GM23248 (cell line): Measurements from ENCODE around the gene ELL2. TPM values are rescaled to one million over a fixed set of nuclear protein-coding genes. Genes with fewer than 3 reads are reported as not detected.

Experiments used
- DNase-seq: peaks from one replicate; pipeline ENCODE4 v3.0.0-alpha.2; 2015
- H2AFZ ChIP-seq: fragments of 200-600 bp; sonication (generic); 2 replicates; pipeline ENCODE4 v1.6.1; 2016; ENCODE audit warnings: antibody characterized with exemption
- H3F3A ChIP-seq: fragments of 200-600 bp; sonication (generic); 2 replicates; pipeline ENCODE4 v1.6.1; 2016; ENCODE audit warnings: mild to moderate bottlenecking, antibody characterized with exemption, mixed run types; ENCODE audit not compliant: insufficient read depth
- H3K27ac ChIP-seq: fragments of 200-600 bp; sonication (generic); 2 replicates; pipeline ENCODE4 v1.5.1; 2016; ENCODE audit warnings: mild to moderate bottlenecking
- H3K27me3 ChIP-seq: fragments of 200-600 bp; sonication (generic); replicated peaks from 2 replicates; pipeline ENCODE4 v1.6.1; 2016; ENCODE audit warnings: mild to moderate bottlenecking; ENCODE audit not compliant: insufficient read depth
- H3K36me3 ChIP-seq: fragments of 200-600 bp; sonication (generic); 2 replicates; pipeline ENCODE4 v1.6.1; 2016; ENCODE audit warnings: low read depth, mild to moderate bottlenecking
- H3K4me1 ChIP-seq: fragments of 200-600 bp; sonication (generic); 2 replicates; pipeline ENCODE4 v1.6.1; 2016; ENCODE audit warnings: mild to moderate bottlenecking; ENCODE audit not compliant: insufficient read depth
- H3K4me2 ChIP-seq: fragments of 200-600 bp; sonication (generic); one replicate; pipeline ENCODE4 v1.6.1; 2016; ENCODE audit warnings: mild to moderate bottlenecking; ENCODE audit not compliant: unreplicated experiment
- H3K4me3 ChIP-seq: fragments of 200-600 bp; sonication (generic); 2 replicates; pipeline ENCODE4 v1.5.1; 2016; ENCODE audit warnings: mild to moderate bottlenecking
- H3K79me2 ChIP-seq: fragments of 200-600 bp; sonication (generic); 2 replicates; pipeline ENCODE4 v1.6.1; 2016; ENCODE audit warnings: mild to moderate bottlenecking; ENCODE audit not compliant: insufficient read depth
- H3K9ac ChIP-seq: fragments of 200-600 bp; sonication (generic); 2 replicates; pipeline ENCODE4 v1.6.1; 2016; ENCODE audit warnings: mild to moderate bottlenecking
- H3K9me2 ChIP-seq: fragments of 200-600 bp; sonication (generic); 2 replicates; pipeline ENCODE4 v1.6.1; 2016; ENCODE audit warnings: mixed run types, mild to moderate bottlenecking, moderate library complexity; ENCODE audit not compliant: insufficient read depth
- H3K9me3 ChIP-seq: fragments of 200-600 bp; sonication (generic); one replicate; pipeline ENCODE4 v1.6.1; 2017; ENCODE audit warnings: low read depth
- H4K20me1 ChIP-seq: fragments of 200-600 bp; sonication (generic); 2 replicates; pipeline ENCODE4 v1.6.0; 2016; ENCODE audit not compliant: insufficient read depth
- EZH2 ChIP-seq: fragments of 200-600 bp; sonication (generic); IDR thresholded peaks from 2 replicates; pipeline ENCODE4 v1.6.1; 2018; ENCODE audit warnings: antibody characterized with exemption, mild to moderate bottlenecking; ENCODE audit not compliant: insufficient read depth, poor library complexity, severe bottlenecking
- EZH2phosphoT487 ChIP-seq: fragments of 200-600 bp; sonication (generic); IDR thresholded peaks from 2 replicates; pipeline ENCODE4 v1.6.1; 2018; ENCODE audit warnings: antibody characterized with exemption, moderate library complexity, mild to moderate bottlenecking, low read depth; ENCODE audit not compliant: insufficient read depth
- WGBS, 2 experiments: methylation state at CpG; one replicate each; pipeline ENCODE4 v1.1.6; 2015 to 2017; ENCODE audit warnings: low lambda C conversion rate in 2 of 2, low coverage in 1 of 2; ENCODE audit errors: missing lambda C conversion rate in 2 of 2; 5-methylcytosine and 5-hydroxymethylcytosine counted together
- in situ Hi-C: fragments of 300-500 bp; cut with MboI; formaldehyde crosslinking; loops from 2 replicates; pipeline ENCODE4 v1.15.0; 2020
- polyA plus RNA-seq: library from polyadenylated mRNA; unstranded; fragments of >200 nt; fragmentation: Nextera tagmentation; extraction: Ambion mirVana; gene quantifications from 2 replicates; pipeline ENCODE4 v1.2.1, GENCODE V29; 2016
- total RNA-seq: library from RNA; depleted of rRNA; stranded (reverse); fragments of >200 nt; shearing (Covaris generic); gene quantifications from 2 replicates; pipeline ENCODE4 v1.2.3, GENCODE V29; 2014

The ELL2 gene
- total and polyA plus RNA-seq, 2 experiments from 2014 or later = 159 to 243 TPM

GRCh38 chr5:95895771-95896170, 65.9 kb downstream of the ELL2 start:
- 95% methylated on average over 5 of the region's 5 CpGs for WGBS, 2 experiments
- Histone ChIP-seq H3K4me3 (no peak overlapping the region), H3K27me3 (no peaks in the 10 kb centered on the region), H3K79me2 (peaks cover 98% of the 10 kb centered on the region), H3K27ac (peak overlapping the region; percentile 46; the same call in 1 of the 2 replicates), H3K9me2 (no peaks in the 10 kb centered on the region), H2AFZ (no peak overlapping the region), H4K20me1 (no peaks in the 10 kb centered on the region; the same call in 1 of the 2 replicates), H3K9me3 (no peaks in the 10 kb centered on the region), H3K36me3 (peaks cover 100% of the 10 kb centered on the region), H3K4me1 (peaks cover 58% of the 10 kb centered on the region), H3K9ac (no peak overlapping the region), H3F3A (peaks cover 98% of the 10 kb centered on the region), H3K4me2 (peak overlapping the region; percentile 0)
- DNase-seq = no peak
- no peak for TF ChIP-seq EZH2
- no peak for TF ChIP-seq EZH2phosphoT487
- in situ Hi-C loops = no loop called here

- Histone ChIP-seq H3K9me2 (no peaks in the 10 kb centered on the region), H3K4me2 (peak overlapping the region; percentile 0), H3K4me3 (no peak overlapping the region), H4K20me1 (no peaks in the 10 kb centered on the region; the same call in 1 of the 2 replicates), H3K9ac (no peak overlapping the region), H3K79me2 (peaks cover 98% of the 10 kb centered on the region), H3F3A (peaks cover 98% of the 10 kb centered on the region), H3K27me3 (no peaks in the 10 kb centered on the region), H3K27ac (peak overlapping the region; percentile 46), H3K4me1 (peaks cover 52% of the 10 kb centered on the region), H2AFZ (no peak overlapping the region), H3K9me3 (no peaks in the 10 kb centered on the region), H3K36me3 (peaks cover 100% of the 10 kb centered on the region)
- in situ Hi-C loops = no loop called here
- whole genome bisulfite sequencing, 2 experiments = 88 to 95% methylated on average over 3 of the region's 3 CpGs
- no peak for TF ChIP-seq EZH2phosphoT487
- TF ChIP-seq EZH2 = no peak
- no peak for DNase-seq
Measured at GRCh38 chr5:95895251-95895650, 66.4 kb downstream of the ELL2 start.

- peak; percentile 65 for DNase-seq
- Histone ChIP-seq H3K36me3 (peaks cover 100% of the 10 kb centered on the region), H2AFZ (no peak overlapping the region), H3K9ac (no peak overlapping the region), H3K4me3 (no peak overlapping the region), H3K27ac (peak overlapping the region; percentile 46; the same call in 1 of the 2 replicates), H3K9me3 (no peaks in the 10 kb centered on the region), H3K9me2 (no peaks in the 10 kb centered on the region), H3K4me1 (peaks cover 30% of the 10 kb centered on the region), H3K27me3 (no peaks in the 10 kb centered on the region), H4K20me1 (peaks cover 8% of the 10 kb centered on the region; the same call in 1 of the 2 replicates), H3K4me2 (no peak overlapping the region), H3K79me2 (peaks cover 98% of the 10 kb centered on the region), H3F3A (peaks cover 98% of the 10 kb centered on the region)
- in situ Hi-C loops = no loop called here
- WGBS, 2 experiments = 98 to 99% methylated on average over 5 of the region's 5 CpGs
- TF ChIP-seq EZH2 = no peak
- no peak for TF ChIP-seq EZH2phosphoT487
Measured at GRCh38 chr5:95892784-95893354, 68.8 kb downstream of the ELL2 start.

GRCh38 chr5:95891499-95891898, 70.2 kb downstream of the ELL2 start:
- no peaks in the 10 kb centered on the region for H3K27me3 ChIP-seq
- TF ChIP-seq EZH2phosphoT487 = no peak
- TF ChIP-seq EZH2 = no peak
- no peaks in the 10 kb centered on the region for H3K9me3 ChIP-seq
- no peak overlapping the region for H2AFZ ChIP-seq
- no peak overlapping the region for H3K9ac ChIP-seq
- H3K9me2 ChIP-seq = no peaks in the 10 kb centered on the region
- H3K4me2 ChIP-seq = no peak overlapping the region
- H4K20me1 ChIP-seq = peaks cover 8% of the 10 kb centered on the region; the same call in 1 of the 2 replicates
- H3K79me2 ChIP-seq = peaks cover 98% of the 10 kb centered on the region
- H3K4me3 ChIP-seq = no peak overlapping the region
- no peak for DNase-seq
- H3F3A ChIP-seq = peaks cover 98% of the 10 kb centered on the region
- peaks cover 17% of the 10 kb centered on the region for H3K4me1 ChIP-seq
- peak overlapping the region; percentile 46 for H3K27ac ChIP-seq
- WGBS, 2 experiments = 98 to 100% methylated on average over 2 of the region's 2 CpGs
- peaks cover 100% of the 10 kb centered on the region for H3K36me3 ChIP-seq
- in situ Hi-C loops = no loop called here
